Activated CD8-positive, alpha-beta memory T cell treated with anti-CD3 and anti-CD28 coated beads, Interleukin-2, amount 50 U/mL, for 48 hours (primary cell): ENCODE data around the gene NMNAT2.
A peak's percentile ranks its signal among the peaks of the same experiment; 100 is the strongest.
"Not testable (repeated sequence)": the region's sequence is repeated elsewhere in the genome, so short reads cannot be mapped to it uniquely, and the experiment has no call there.

Experiments
- DNase-seq: peaks from one replicate; pipeline ENCODE4 v3.0.0-alpha.2; 2020

Gene NMNAT2

DNA sequence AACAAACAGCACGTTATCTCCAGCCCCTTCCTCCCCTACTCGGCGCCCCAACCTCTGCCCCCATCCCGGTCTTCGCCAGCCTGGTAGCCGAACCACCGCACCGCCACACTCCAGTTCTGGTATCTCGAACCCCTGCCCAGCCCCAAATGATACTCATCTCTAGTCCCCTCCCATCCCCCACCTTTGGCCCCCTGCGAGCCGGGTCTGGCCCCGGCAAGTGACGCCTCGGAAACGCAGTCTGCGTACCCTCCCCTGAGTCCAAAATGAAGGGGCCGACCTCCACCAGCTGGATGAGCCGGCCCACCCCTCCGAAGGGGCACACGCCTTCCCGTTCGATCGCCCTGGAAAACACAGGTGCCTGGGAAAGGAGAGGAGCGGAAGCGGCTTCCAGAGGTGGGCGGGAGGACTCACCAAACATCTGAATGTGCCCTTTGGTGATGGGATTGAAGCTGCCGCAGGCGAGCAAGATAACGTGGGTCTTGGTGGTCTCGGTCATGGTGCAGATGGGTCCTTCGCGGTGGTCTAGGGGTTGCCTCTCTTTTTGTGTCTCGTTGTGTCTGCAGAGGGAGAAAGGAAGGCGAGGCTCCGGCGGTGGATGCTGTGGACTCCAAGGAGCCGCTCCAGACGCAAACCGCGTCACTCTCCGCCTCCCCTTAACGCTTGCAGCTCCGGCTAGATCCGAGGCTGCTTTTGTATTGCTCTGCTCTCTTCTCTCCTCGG is at the start of gene NMNAT2:
Gene NMNAT2 (minus strand): TSS at position 609 of the 720 bp plus-strand sequence. CDS start 113 bp downstream, at position 496.
- DNase-seq, result peak; percentile 48

- DNase-seq, result no peak
These were observed 49.5 kb upstream of the NMNAT2 start for GRCh38 chr1:183467687-183468086.

DNA sequence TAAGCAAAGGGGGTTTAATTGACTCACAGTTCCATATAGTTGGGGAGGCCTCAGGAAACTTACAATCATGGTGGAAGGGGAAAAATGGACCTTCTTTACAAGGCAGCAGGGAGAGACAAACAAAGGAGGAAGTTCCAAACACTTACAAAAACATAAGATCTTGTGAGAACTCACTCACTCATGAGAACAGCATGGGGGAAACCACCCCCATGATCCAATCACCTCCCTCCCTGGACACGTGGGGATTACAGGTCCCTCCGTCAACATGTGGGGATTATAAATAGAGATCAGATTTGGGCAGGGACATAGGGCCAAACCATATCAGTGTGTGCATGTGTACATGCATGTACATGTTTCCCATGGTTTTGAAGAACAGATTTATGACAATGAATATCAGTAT is 48.6 kb upstream of the NMNAT2 start:
- no peak for DNase-seq

DNA sequence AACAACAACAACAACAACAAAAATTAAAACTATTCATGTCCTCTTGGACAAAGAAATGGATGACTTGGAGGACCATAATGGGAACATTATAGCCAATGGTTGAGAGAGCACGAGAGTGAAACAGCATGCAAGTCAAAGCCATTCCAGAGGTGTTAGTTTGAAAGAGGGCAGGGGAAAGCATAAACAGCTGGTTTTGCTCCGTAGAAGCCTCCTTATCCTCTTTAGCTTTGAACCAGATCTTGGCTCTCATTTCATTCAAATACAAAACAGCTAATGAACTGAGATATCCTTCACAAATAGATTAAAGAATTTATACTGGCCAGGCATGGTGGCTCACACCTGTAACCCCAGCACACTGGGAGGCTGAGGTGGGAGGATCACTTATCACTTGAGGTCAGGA is 45.4 kb upstream of the NMNAT2 start:
- no peak for DNase-seq

GRCh38 chr1:183461350-183461749 is 43.2 kb upstream of the NMNAT2 start:
- DNase-seq, result no peak

GRCh38 chr1:183460596-183460995 is 42.4 kb upstream of the NMNAT2 start:
- no peak for DNase-seq

DNA sequence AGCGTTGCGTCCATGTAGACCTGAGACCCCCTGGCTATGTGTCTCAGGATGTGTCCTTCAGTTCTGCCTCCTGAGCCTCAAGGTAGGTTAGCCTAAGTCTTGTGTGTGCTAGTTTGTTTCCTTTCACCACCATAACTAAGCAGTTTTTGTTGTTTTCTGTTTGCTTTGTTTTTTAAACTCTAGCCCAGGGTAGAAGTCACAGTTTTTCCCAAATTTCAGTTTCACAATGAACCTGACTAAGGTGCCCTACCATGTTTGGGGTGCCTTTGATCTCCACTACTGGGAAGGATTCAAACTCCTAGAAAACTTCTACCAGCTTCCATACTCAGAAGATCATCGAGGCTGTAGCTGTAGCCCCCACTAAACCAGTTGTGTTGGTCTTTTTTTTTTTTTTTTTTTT is 39.3 kb upstream of the NMNAT2 start:
- no peak for DNase-seq

GRCh38 chr1:183456826-183457225 is 38.6 kb upstream of the NMNAT2 start:
- no peak for DNase-seq

DNA sequence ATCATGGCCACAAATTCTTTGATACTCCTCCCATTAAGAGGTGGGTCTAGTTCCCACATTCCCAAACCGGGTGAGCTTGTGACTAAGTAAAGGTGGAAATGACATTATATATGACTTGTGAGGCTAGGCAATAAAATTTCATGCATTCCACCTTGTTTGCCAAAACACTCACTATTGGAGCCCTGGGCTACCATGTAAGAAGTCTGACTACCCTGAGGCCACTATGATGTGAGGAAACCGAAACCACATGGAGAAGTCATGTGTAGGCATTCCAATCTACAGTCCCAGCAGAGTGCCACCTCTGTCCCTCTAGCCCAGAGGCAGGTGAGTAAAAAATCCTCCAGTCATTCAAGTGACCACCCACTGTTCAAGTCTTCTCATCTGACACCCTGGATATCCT is 36.2 kb upstream of the NMNAT2 start:
- DNase-seq, result no peak

GRCh38 chr1:183450093-183450492 is 31.9 kb upstream of the NMNAT2 start:
- no peak for DNase-seq

GRCh38 chr1:183449223-183449770 is 31.1 kb upstream of the NMNAT2 start:
- DNase-seq, result no peak

DNA sequence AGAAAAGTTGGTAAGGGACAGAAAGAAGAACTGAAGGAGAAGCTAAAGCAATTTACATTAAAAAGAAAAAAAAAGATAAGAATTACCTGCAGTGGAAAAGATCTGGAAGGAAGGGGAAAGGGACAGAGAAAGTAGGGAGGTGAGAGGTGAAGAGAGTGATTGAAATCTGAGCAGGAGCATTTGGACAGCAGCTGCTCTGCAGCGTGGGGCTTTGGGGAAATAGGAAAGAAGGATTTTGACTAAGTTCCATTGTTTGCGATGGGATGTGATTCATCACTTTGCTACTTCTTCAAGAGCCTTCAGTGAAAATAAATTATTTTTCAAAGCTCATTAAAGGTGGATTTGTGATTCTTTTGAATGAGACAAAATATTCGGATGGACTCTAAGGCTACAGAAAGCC is 26.1 kb upstream of the NMNAT2 start:
- DNase-seq, result no peak

GRCh38 chr1:183443466-183443865 is 25.3 kb upstream of the NMNAT2 start:
- DNase-seq, result no peak

DNA sequence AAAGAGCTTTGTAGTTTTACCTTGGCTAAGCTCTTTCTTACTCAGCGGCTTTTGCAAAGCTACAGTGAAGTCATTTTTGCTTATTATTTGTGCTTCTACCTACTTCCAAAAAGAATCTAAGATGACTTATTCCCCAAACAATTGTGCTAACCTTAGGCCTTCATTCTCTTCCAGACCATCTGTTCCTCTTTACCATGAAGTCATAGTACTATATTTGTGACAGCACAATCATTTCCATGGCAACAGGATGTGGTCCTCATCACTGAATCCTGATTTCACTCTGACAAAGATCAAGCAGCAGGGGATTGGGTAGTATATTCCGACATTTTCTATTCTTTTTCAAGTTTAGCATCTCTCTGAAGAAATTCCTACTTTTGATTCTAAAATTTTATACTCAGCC is 24.8 kb upstream of the NMNAT2 start:
- DNase-seq, result no peak

DNA sequence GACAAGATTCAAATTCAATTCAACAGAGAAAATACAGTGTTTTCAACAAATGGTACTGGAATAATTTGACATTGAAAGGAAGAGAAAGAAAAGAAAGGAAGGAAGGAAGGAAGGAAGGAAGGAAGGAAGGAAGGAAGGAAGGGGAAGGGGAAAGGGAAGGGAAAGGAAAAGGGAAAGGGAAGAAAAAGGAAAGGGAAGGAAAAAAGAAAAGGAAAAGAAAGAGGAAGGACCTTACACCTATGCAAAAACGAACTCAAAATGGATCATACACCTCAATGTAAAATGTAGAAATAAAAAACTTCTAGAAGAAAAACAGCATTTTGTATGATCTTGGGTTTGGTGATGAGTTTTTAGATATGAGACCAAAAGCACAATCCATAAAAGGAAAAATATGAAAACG is 19.9 kb upstream of the NMNAT2 start:
- DNase-seq, result no peak

GRCh38 chr1:183435497-183435896 is 17.3 kb upstream of the NMNAT2 start:
- DNase-seq, result no peak

DNA sequence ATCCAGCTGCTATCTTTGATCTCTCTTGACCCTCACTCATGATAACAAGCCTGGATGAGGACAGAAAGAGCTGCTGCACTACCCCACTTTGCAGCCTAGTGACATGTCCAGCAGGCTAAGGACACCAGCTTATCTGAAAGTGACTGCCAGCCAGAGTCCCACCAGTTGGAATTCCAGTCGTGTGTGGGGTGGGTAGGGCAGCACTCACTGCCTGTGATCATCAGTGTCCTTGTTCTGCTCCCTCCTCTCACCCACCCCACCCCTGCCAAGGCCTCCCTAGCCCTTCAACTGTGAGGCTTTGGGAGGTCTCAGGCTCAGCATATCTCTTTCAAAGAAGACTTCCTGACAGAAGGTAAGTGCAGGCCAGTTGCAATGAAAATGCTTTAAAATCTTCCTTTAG is 15.5 kb upstream of the NMNAT2 start:
- DNase-seq, result no peak

DNA sequence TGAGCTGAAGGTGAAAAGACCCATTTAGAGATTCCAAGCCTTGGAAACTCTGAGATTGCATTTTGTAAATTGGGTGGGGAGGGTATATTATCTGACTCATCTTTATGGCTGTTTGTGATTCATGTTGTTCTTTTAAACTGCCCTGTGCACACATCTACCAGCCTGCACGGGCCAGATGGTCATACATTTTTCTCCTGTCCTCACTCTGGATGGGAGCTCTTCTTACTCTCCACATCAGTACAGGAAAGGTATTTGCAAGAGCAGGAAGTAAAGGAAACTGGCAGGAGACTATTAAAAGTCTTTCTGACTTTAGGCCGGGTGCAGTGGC is 14.3 kb upstream of the NMNAT2 start:
- no peak for DNase-seq

GRCh38 chr1:183431840-183432547 is 13.8 kb upstream of the NMNAT2 start:
- no peak for DNase-seq

GRCh38 chr1:183427591-183427990 is 9.4 kb upstream of the NMNAT2 start:
- DNase-seq, result not testable (repeated sequence)

DNA sequence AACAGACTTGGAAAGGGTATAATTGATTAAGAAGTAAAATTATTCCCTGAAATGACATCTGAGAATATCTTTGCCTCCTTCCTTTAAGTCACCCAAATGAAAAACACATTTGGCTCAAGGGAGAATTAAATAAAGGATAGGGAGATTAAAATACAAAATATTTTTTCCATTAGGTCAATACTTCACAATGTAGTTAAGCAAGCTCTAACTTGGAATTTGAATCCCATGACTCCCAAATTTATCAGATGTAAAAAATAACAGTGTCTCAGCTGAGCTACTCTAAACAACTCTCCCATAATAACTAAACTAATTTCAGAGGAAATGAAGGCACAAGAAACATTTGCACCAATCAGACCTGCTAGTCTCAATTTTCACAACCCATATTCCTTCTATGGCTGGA is 6.5 kb upstream of the NMNAT2 start:
- DNase-seq, result no peak

DNA sequence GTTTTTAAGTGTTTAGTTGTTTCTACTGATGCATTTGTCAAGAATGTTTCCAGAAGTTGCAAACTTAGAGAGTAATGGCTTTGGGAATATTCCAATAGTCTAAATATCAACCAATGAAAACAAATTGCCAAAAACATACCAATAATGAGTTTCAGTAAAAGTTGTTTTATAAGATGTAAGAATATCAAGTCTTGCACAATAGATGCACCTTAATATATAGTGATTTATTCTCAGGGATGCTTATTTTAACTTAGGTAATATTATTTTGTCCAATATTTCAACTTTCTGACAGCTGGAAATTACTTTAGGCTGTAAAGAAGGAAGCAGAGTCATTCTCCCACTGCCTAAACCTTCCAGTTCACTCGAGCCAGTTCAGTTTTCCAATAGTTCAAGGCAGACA is 5.4 kb upstream of the NMNAT2 start:
- no peak for DNase-seq

DNA sequence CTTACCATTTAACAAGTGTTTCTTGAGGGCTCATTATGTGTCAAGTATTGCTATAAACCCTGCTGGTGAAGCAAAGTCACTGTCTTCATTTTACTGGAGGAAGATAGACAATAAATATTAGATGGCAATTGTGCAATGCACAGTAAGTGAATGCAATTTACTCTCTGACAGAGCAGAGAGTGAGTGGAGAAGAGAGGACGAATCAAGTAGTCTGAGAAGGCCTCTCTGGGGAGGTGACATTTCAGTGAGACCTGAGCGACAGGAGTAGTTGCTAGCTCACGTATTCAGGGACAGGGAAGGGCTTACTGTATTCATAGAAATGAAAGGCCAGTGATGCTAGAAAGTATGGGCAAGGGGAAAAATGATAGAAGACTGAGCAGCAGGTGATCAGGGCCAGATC is 1.2 kb upstream of the NMNAT2 start:
- DNase-seq, result no peak

GRCh38 chr1:183418696-183419095 is 516 bp upstream of the NMNAT2 start:
- DNase-seq, result no peak
